ENCODE results near the gene GPBP1.

GPBP1 gene

GRCh38 chr5:57210633-57211032 is 36.8 kb downstream of the GPBP1 start:
- DNase-seq (ENCODE audit: low spot score), result no peak

GRCh38 chr5:57211039-57211438 is 37.2 kb downstream of the GPBP1 start:
- DNase-seq (ENCODE audit: low spot score), result no peak

- DNase-seq (ENCODE audit: low spot score), result no peak
These were observed 41.9 kb downstream of the GPBP1 start for GRCh38 chr5:57215629-57216195.

- no peak for DNase-seq (ENCODE audit: low spot score)
These were observed 42.9 kb downstream of the GPBP1 start for GRCh38 chr5:57216714-57217113.

GRCh38 chr5:57219386-57219785 is 45.5 kb downstream of the GPBP1 start:
- DNase-seq (ENCODE audit: low spot score), result no peak

- peak; percentile 50 for DNase-seq (ENCODE audit: low spot score)
These were observed 47.2 kb downstream of the GPBP1 start for GRCh38 chr5:57221049-57221568.

- DNase-seq (ENCODE audit: low spot score), result no peak
These were observed 51.7 kb downstream of the GPBP1 start for GRCh38 chr5:57225553-57225952.

GRCh38 chr5:57229313-57229712 is 55.5 kb downstream of the GPBP1 start:
- no peak for DNase-seq (ENCODE audit: low spot score)

- no peak for DNase-seq (ENCODE audit: low spot score)
These were observed 57.7 kb downstream of the GPBP1 start for GRCh38 chr5:57231607-57232006.

GRCh38 chr5:57232293-57233033 is 58.6 kb downstream of the GPBP1 start:
- DNase-seq (ENCODE audit: low spot score), result no peak

- no peak for DNase-seq (ENCODE audit: low spot score)
These were observed 69.7 kb downstream of the GPBP1 start for GRCh38 chr5:57243286-57244137.

GRCh38 chr5:57244331-57244730 is 70.5 kb downstream of the GPBP1 start:
- no peak for DNase-seq (ENCODE audit: low spot score)

- no peak for DNase-seq (ENCODE audit: low spot score)
These were observed 72.6 kb downstream of the GPBP1 start for GRCh38 chr5:57246426-57246825.

- DNase-seq (ENCODE audit: low spot score), result no peak
These were observed 73.9 kb downstream of the GPBP1 start for GRCh38 chr5:57247765-57248164.

GRCh38 chr5:57249265-57249874 is 75.5 kb downstream of the GPBP1 start:
- no peak for DNase-seq (ENCODE audit: low spot score)

- DNase-seq (ENCODE audit: low spot score), result no peak
These were observed 84.2 kb downstream of the GPBP1 start for GRCh38 chr5:57258052-57258451.

GRCh38 chr5:57258943-57259342 is 85.1 kb downstream of the GPBP1 start:
- no peak for DNase-seq (ENCODE audit: low spot score)

GRCh38 chr5:57259704-57260103 is 85.8 kb downstream of the GPBP1 start:
- DNase-seq (ENCODE audit: low spot score), result no peak

GRCh38 chr5:57262541-57262940 is 88.7 kb downstream of the GPBP1 start:
- no peak for DNase-seq (ENCODE audit: low spot score)

- DNase-seq (ENCODE audit: low spot score), result no peak
These were observed 93.9 kb downstream of the GPBP1 start for GRCh38 chr5:57267805-57268204.

- DNase-seq (ENCODE audit: low spot score), result no peak
These were observed 102.5 kb downstream of the GPBP1 start for GRCh38 chr5:57276353-57276752.

GRCh38 chr5:57277085-57277484 is 103.2 kb downstream of the GPBP1 start:
- DNase-seq (ENCODE audit: low spot score), result no peak
